Stimulated activated CD8-positive, alpha-beta memory T cell treated with anti-CD3 and anti-CD28 coated beads, Interleukin-7, amount 100 ng/mL, for 4 hours (primary cell): Measurements from ENCODE around the gene ABCC6.
A peak's percentile ranks its signal among the peaks of the same experiment; 100 is the strongest.

Experiments used
- DNase-seq, 2 donors: peaks; one replicate each; pipeline ENCODE4 v3.0.0-alpha.2; 2020; ENCODE audit warnings: low read depth in 2 of 2

ABCC6 gene

GRCh38 chr16:16141784-16142396, 81.4 kb downstream of the ABCC6 start:
- DNase-seq = no peak

DNA sequence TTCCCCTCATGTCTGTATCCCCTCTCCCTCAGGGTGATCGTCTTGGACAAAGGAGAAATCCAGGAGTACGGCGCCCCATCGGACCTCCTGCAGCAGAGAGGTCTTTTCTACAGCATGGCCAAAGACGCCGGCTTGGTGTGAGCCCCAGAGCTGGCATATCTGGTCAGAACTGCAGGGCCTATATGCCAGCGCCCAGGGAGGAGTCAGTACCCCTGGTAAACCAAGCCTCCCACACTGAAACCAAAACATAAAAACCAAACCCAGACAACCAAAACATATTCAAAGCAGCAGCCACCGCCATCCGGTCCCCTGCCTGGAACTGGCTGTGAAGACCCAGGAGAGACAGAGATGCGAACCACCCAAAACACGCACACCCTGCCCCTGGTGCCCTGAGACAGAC, 82.2 kb downstream of the ABCC6 start:
- DNase-seq = no peak

- no peak for DNase-seq
Measured at GRCh38 chr16:16140537-16140936, 82.8 kb downstream of the ABCC6 start.

GRCh38 chr16:16139806-16140205, 83.5 kb downstream of the ABCC6 start:
- no peak for DNase-seq

- DNase-seq = no peak
Measured at GRCh38 chr16:16139061-16139460, 84.2 kb downstream of the ABCC6 start.

- no peak for DNase-seq
Measured at GRCh38 chr16:16138034-16138635, 85.2 kb downstream of the ABCC6 start.

GRCh38 chr16:16137110-16137509, 86.2 kb downstream of the ABCC6 start:
- no peak for DNase-seq

DNA sequence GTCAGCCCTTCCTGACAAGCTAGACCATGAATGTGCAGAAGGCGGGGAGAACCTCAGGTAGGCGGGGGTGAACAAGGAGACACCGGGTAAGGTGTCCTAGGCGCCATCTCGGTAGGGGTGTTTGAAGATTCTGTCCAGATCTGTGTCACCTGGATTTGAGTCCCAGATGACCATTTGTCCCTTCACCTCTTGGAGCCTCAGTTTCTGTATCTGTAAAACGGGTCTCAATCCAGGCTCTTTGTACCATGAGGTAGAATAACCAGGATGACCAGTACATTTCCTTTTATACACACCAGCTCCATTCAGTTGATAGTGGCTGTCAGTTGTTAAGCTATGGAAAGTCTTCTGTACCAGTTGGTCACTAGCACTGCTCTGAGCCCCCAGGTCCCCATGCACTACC, 86.7 kb downstream of the ABCC6 start:
- DNase-seq = no peak

GRCh38 chr16:16133943-16134604, 89.2 kb downstream of the ABCC6 start:
- DNase-seq = no peak

- no peak for DNase-seq
Measured at GRCh38 chr16:16131659-16132058, 91.6 kb downstream of the ABCC6 start.

GRCh38 chr16:16131204-16131603, 92.1 kb downstream of the ABCC6 start:
- no peak for DNase-seq

DNA sequence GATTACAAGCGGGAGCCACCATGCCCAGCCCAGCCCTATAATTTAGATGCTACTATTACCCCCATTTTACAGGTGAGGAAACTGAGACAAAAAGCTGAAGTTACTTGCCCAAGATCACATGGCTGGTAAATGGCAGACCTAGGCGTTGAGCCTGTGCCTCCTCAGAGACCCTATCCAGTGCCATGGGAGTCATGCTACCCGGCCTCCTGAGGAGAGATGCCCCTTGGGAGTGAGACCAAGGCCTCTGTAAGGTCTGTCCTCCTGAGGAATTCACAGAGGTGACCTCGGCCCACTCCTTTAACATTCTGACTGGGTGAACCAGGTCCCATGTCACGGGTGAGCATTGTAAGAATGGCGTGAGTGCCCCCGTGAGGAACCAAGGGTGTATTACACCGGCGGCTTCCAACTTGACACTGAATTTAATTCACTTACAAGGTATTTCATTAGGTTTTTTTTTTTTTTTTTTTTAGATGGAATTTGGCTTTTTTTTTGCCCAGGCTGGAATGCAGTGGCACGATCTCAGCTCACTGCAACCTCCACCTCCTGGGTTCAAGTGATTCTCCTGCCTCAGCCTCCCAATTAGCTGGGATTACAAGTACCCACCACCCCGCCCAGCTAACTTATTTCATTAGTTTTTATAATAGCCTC, 95.7 kb downstream of the ABCC6 start:
- DNase-seq = peak; percentile 34 to 40

- no peak for DNase-seq
Measured at GRCh38 chr16:16126896-16127295, 96.4 kb downstream of the ABCC6 start.

- no peak for DNase-seq
Measured at GRCh38 chr16:16124974-16125373, 98.3 kb downstream of the ABCC6 start.

DNA sequence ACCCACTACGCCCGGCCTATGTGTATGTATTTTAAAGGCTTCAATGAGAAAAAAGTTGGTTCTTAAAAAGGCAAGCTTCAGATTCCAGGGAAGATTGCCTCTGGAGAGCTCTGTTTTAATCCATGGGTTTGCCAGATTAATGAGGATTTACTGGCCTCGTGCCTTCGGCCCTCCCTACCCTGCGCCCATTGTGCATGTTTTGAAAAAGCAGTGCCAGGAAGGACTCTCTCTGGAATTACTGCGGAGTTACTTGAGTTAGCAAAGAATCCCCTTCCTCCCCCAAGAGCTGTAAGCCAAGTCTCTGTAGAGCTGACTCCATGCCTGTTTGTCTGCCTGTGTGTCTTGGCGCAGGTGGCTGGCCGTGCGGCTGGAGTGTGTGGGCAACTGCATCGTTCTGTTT, 98.9 kb downstream of the ABCC6 start:
- no peak for DNase-seq

- no peak for DNase-seq
Measured at GRCh38 chr16:16122264-16122663, 101.0 kb downstream of the ABCC6 start.

- DNase-seq = no peak
Measured at GRCh38 chr16:16121185-16121727, 102.0 kb downstream of the ABCC6 start.

GRCh38 chr16:16120382-16121184, 102.7 kb downstream of the ABCC6 start:
- no peak for DNase-seq

GRCh38 chr16:16120044-16120381, 103.3 kb downstream of the ABCC6 start:
- no peak for DNase-seq

DNA sequence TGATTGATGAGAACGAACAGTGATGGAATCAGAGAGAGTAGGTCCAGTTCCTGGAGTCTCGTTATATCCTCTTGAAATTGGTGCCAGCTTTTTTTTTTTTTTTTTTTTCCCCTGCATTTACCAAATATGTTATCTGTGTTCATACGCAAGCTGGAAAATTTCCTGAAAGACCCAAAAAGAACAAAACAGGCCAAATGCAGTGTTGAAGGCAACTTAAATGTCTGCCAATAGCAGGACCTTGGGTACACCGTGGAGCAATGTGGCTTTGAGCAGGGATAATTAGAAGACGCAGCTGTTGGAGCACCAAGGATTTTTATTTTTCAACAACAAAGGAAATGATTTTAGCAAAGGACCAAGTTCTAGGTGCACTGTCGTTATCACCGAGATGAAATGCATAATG, 105.0 kb downstream of the ABCC6 start:
- DNase-seq = no peak

DNA sequence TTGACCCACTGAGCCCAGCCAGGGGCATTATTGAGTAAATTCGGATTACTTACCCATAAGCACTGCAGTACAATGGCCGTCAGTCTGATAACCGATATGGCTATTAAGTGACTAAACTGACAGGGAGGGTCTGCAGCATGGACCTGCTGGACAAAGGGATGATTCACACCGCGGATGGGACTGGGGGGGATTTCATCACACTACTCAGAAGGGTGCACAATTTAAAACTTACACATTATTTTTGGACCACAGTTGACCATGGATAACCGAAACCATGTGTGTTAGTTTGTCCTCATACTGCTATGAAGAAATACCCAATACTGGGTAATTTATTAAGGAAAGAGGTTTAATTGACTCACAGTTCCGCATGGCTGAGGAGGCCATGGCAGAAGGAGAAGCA, 106.5 kb downstream of the ABCC6 start:
- DNase-seq = no peak

GRCh38 chr16:16113076-16113475, 110.2 kb downstream of the ABCC6 start:
- DNase-seq = no peak
